Measurements from ENCODE around the gene KDM2A. TPM values are rescaled to one million over a fixed set of nuclear protein-coding genes. Genes with fewer than 3 reads are reported as not detected.

The KDM2A gene
- polyA plus RNA-seq, 1 experiment = 52.2 TPM

DNA sequence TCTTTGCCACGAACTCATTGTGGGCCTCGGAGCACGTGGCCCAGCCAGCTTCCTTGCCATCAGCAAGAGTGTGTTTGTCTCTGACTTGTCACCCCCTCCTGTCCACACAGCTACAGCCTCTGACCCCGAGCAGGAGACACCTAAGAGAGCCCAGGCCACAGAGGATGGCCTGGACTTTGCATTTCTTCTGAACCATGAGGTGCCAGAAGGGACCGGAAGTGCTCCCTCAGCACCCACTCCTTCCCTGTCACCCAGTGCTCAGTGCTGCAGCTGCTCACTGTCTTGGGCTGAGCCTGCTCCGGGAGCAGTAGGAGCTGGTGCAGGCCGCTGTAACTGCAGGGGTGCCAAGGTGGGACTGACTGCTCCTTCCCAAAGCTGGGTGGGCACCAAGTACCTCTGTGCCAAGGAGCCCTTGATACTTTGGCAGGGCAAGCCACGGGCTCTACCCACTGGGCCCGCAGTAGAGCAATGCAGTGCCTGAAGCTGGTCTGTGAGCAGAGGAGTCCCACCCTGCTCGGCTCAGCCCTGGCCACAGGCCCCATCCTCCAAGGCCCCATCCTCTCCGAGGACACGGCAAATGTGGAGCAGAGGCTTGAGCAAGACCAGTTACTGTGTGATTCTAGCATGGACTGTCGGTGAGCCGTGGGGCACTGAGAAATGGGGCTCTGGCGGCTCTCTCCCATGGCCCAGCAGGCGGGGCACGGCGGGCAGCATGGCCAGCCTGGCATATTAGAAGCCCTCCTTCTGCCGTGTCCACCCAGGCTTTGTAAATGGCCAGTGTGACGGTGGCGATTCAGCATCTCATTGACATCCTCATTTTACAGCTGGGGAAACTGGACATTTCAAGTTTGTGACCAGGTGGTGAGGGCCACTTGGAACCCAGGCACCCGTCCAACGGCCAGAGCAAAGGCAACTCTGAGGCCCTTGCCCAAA is 153.5 kb downstream of the KDM2A start:
- no peaks in the 10 kb centered on the region for H3K27me3 ChIP-seq (ENCODE audit: control insufficient read depth, insufficient read depth, low read length)
- TF ChIP-seq, protein P1, sequence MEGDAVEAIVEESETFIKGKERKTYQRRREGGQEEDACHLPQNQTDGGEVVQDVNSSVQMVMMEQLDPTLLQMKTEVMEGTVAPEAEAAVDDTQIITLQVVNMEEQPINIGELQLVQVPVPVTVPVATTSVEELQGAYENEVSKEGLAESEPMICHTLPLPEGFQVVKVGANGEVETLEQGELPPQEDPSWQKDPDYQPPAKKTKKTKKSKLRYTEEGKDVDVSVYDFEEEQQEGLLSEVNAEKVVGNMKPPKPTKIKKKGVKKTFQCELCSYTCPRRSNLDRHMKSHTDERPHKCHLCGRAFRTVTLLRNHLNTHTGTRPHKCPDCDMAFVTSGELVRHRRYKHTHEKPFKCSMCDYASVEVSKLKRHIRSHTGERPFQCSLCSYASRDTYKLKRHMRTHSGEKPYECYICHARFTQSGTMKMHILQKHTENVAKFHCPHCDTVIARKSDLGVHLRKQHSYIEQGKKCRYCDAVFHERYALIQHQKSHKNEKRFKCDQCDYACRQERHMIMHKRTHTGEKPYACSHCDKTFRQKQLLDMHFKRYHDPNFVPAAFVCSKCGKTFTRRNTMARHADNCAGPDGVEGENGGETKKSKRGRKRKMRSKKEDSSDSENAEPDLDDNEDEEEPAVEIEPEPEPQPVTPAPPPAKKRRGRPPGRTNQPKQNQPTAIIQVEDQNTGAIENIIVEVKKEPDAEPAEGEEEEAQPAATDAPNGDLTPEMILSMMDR (IDR thresholded peaks at IDR 0.05; ENCODE audit: low read depth, low read length) = no peak
- ChIA-PET POLR2A (interaction anchor here (0.5 kb wide), 1 partner anchor 101 kb away, joined by 4 read pairs; the partner anchor contains the start of gene CLCF1), CTCF (interaction anchor here (1.7 to 4.3 kb wide), 3 partner anchors 10 to 78 kb away, joined by 6 to 12 read pairs (median 10); no protein-coding TSS in a partner anchor)
- no peak for DNase-seq (ENCODE audit: low read depth, low spot score)
- H3K9me3 ChIP-seq (ENCODE audit: control insufficient read depth, insufficient read depth, low read length) = no peaks in the 10 kb centered on the region
- H3K27ac ChIP-seq (ENCODE audit: low read depth, low read length) = no peak overlapping the region
- no peak overlapping the region for H3K4me3 ChIP-seq (ENCODE audit: low read depth, low read length)

DNA sequence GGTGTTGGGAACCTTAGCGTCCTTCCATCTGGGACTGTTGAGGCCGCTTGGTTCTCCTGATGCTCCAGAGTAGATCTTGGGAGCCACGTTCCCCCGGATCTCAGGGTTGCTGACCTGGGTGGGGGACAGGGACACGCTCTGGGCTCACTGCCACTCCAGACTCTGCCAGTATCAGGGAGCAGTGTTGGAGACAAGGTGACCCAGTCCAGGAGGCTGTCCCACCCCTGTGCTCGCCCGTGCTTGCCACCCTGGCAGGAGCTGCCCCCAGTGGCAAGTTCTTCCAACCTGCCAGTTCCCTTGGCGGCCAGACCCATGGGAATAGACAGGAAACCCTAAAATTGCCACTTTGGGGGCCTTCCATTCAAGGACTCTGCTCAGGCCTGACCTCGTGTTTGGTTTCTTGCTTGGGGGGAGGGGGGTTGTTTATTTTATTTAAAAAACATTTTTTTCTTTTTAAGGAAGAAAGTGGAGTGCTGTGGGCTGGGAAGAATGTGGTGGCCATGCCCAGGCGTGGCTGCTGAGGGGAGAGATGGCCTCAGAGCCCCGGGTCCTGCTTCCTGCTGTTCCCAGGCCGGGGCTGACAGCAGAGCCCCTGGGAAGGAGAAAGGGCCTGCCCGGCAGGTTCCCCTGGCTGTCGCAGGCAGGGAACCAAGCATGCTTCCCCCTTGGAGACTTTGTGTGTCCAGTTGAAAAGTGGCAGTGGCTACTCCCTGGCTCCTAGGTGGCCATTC is 154.4 kb downstream of the KDM2A start:
- no peaks in the 10 kb centered on the region for H3K27me3 ChIP-seq (ENCODE audit: control insufficient read depth, insufficient read depth, low read length)
- DNase-seq (ENCODE audit: low read depth, low spot score) = no peak
- TF ChIP-seq, protein P1 (IDR thresholded peaks at IDR 0.05; ENCODE audit: low read depth, low read length) = no peak
- no peak overlapping the region for H3K4me3 ChIP-seq (ENCODE audit: low read depth, low read length)
- ChIA-PET POLR2A (no interaction called here), CTCF (interaction anchor here (1.9 kb wide), 1 partner anchor 77 kb away, joined by 6 read pairs; no protein-coding TSS in a partner anchor)
- no peak overlapping the region for H3K27ac ChIP-seq (ENCODE audit: low read depth, low read length)
- H3K9me3 ChIP-seq (ENCODE audit: control insufficient read depth, insufficient read depth, low read length) = no peaks in the 10 kb centered on the region

DNA sequence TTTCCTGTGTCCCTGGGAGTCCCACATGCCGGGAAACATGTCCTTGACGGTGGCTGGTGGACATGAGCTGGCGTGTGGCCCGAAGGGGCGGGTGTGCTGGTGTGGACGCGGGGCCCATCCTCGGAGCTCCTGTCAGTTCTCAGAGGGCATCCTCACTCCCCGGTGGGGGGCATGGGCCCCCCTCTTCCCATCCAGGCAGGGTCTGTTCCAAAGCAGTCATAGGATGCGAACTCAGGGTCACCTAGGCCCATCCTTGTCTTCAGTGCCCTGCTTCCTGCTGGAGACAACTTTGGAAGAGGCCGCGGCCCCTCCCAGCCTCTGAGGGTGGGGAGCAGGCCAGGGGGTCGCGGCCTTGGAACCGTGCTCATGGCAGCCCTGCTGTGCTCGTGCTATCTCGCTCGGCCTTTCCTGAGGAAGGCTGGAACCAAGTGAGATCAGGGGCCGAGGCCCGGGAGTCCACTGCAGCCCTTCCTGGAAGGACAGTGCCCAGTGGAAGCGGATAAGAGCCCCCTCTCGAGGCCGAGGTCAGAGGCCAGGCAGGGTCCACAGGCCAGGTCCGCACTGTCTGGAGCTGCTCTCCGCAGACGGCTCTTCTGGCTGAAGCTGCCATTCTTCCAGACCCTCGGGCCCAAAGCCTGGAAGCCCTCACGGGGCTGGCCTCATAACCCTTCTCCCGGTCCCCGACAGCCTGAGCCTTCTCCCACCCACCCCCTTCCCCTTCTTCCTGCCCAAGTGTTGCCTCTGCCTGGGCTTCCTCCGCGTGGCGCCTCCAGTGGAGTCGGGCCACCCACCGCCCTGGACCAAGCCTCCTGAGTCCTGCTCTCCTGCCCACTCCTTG is 155.9 kb downstream of the KDM2A start:
- TF ChIP-seq, protein P1 (IDR thresholded peaks at IDR 0.05; ENCODE audit: low read depth, low read length) = no peak
- POLR2A ChIA-PET = no interaction called here
- no peak for DNase-seq (ENCODE audit: low read depth, low spot score)
- H3K27me3 ChIP-seq (ENCODE audit: control insufficient read depth, insufficient read depth, low read length) = no peaks in the 10 kb centered on the region
- CTCF ChIA-PET = no interaction called here
- H3K27ac ChIP-seq (ENCODE audit: low read depth, low read length) = no peak overlapping the region
- H3K4me3 ChIP-seq (ENCODE audit: low read depth, low read length) = no peak overlapping the region
- H3K9me3 ChIP-seq (ENCODE audit: control insufficient read depth, insufficient read depth, low read length) = no peaks in the 10 kb centered on the region

DNA sequence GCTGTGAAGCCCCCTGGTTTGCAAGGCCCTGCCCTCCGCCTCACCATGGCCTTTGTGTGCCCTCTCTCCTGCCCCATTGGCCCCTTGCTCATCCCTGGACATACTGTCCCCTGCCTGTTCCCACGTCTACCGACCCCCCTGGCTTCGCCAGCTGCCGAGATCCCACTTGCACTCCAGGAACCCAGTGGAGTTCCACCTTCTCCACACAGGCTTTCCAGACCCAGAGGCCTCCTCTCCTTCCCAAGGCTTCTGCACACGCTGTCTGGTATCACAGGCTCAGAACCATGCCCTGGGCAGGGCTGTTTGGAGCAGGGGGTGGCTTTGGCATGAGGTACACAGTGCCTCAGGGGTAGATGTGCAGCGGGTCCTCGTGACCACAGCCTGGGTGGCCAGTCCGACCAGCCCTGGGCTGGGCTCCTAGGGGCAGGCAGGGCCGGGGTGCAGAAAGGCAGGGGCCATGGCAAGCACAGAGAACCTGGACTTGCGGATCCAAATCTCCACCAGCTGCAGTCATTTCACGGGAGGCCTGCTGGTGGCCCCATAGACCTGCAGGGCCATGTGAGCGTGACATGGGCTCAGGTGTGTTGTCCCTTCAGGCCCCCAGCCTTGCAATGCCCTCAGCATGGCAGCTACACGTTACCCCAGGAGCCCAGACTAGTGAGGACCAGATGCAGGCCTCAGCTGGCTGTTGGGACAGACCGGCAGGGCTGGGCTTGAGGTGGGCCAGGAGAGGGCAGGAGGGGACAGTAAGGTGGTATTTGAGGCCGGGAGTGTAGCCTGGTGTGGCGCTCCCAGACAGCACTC is 156.7 kb downstream of the KDM2A start:
- DNase-seq (ENCODE audit: low read depth, low spot score) = no peak
- Histone ChIP-seq H3K9me3 (ENCODE audit: control insufficient read depth, insufficient read depth, low read length) (no peaks in the 10 kb centered on the region), H3K27me3 (ENCODE audit: control insufficient read depth, insufficient read depth, low read length) (no peaks in the 10 kb centered on the region), H3K27ac (ENCODE audit: low read depth, low read length) (no peak overlapping the region), H3K4me3 (ENCODE audit: low read depth, low read length) (no peak overlapping the region)
- TF ChIP-seq, protein P1 (IDR thresholded peaks at IDR 0.05; ENCODE audit: low read depth, low read length) = no peak
- ChIA-PET CTCF (no interaction called here), POLR2A (no interaction called here)
